Left lung (tissue), 10 donors: ENCODE data around the gene MAP1A. TPM values are rescaled to one million over a fixed set of nuclear protein-coding genes. Genes with fewer than 3 reads are reported as not detected.
"Not testable (repeated sequence)": the region's sequence is repeated elsewhere in the genome, so short reads cannot be mapped to it uniquely, and the experiment has no call there.

ENCODE experiments used
- ATAC-seq: fragments of 200-7000 bp; cut with Tn5 transposase; one replicate; pipeline ENCODE4 v1.9.1; 2020; ENCODE audit warnings: moderate library complexity
- DNase-seq, 4 donors: peaks; one replicate each; pipeline ENCODE4 v3.0.0-alpha.2; 2013 to 2020
- H3K27ac ChIP-seq, 2 donors: fragments of 200-600 bp; sonication (generic) in 1 of 2; one replicate each; pipeline versions ENCODE4 v1.5.0 to v1.8.0; 2020 to 2021
- H3K27me3 ChIP-seq, 2 donors: fragments of 200-600 bp; sonication (generic) in 1 of 2; one replicate each; pipeline versions ENCODE4 v1.5.0 to v1.8.0; 2020 to 2021
- H3K36me3 ChIP-seq, 2 donors: fragments of 200-600 bp; sonication (generic) in 1 of 2; one replicate each; pipeline versions ENCODE4 v1.5.0 to v1.8.0; 2020 to 2021
- H3K4me1 ChIP-seq, 2 donors: fragments of 200-600 bp; one replicate each; pipeline ENCODE4 v1.8.0; 2021
- H3K4me3 ChIP-seq, 2 donors: fragments of 200-600 bp; sonication (generic) in 1 of 2; one replicate each; pipeline versions ENCODE4 v1.5.0 to v1.8.0; 2020 to 2021; ENCODE audit warnings: mild to moderate bottlenecking in 1 of 2
- H3K9me3 ChIP-seq, 2 donors: fragments of 200-600 bp; sonication (generic) in 1 of 2; one replicate each; pipeline versions ENCODE4 v1.5.0 to v1.8.0; 2020 to 2021
- intact Hi-C, 2 donors: fragments of 100-400 bp; cut with DNase I; formaldehyde crosslinking; loops; one replicate each; pipeline versions ENCODE4 v1.11.2 to v1.14.2; 2022
- polyA plus RNA-seq, 6 donors: library from polyadenylated mRNA; unstranded; fragments of 120-200 nt; gene quantifications; one replicate each; pipeline ENCODE4 v1.2.1, GENCODE V29; 2013; ENCODE audit not compliant: insufficient read length in 6 of 6
- total RNA-seq, 2 donors: library from RNA; stranded (reverse); fragmentation: NEBNext Ultra II Directional; extraction: Animal tissue kit (Norgen Biotek cat#: 25700); gene quantifications; one replicate each; pipeline ENCODE4 v1.2.1, GENCODE V29; 2021
- TF ChIP-seq, protein P1 (sequence below), 2 donors: fragments of 200-600 bp; sonication (generic) in 1 of 2; IDR thresholded peaks; one replicate each; pipeline versions ENCODE4 v1.5.0 to v1.8.0; 2021; ENCODE audit warnings: antibody characterized with exemption in 2 of 2
- donor health status: DM: no; HTN: yes; CAD: no.
- donor health status: DM: no; HTN: no; CAD: no.

Gene MAP1A
- total and polyA plus RNA-seq, 8 donors: 6.4 to 13.4 (median 8.9) TPM

DNA sequence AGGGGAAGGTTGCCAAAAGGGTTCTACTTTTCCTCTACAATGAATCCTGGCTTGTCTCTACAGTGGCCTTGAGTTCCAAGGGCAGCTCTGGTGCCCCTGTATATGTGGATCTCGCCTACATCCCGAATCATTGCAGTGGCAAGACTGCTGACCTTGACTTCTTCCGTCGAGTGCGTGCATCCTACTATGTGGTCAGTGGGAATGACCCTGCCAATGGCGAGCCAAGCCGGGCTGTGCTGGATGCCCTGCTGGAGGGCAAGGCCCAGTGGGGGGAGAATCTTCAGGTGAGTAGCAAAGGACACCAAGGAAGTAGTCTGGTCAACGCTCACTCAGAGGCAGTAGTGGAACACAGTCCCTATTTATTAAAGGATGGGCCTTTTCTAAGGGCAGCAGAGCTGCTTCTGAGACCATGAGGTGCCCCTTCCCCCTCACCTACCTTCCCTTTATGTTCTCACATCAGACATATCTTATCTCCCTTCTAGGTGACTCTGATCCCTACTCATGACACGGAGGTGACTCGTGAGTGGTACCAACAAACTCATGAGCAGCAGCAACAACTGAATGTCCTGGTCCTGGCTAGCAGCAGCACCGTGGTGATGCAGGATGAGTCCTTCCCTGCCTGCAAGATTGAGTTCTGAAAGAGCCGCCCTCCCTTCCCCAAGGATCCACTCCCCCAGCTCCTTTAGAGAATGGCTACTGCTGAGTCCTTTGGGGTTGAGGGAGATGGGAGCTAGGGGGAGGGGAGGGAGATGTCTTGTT lies 12.4 kb downstream of the MAP1A start:
- intact Hi-C loops: no loop called here
- no peak overlapping the region for H3K27ac ChIP-seq
- TF ChIP-seq, protein P1, sequence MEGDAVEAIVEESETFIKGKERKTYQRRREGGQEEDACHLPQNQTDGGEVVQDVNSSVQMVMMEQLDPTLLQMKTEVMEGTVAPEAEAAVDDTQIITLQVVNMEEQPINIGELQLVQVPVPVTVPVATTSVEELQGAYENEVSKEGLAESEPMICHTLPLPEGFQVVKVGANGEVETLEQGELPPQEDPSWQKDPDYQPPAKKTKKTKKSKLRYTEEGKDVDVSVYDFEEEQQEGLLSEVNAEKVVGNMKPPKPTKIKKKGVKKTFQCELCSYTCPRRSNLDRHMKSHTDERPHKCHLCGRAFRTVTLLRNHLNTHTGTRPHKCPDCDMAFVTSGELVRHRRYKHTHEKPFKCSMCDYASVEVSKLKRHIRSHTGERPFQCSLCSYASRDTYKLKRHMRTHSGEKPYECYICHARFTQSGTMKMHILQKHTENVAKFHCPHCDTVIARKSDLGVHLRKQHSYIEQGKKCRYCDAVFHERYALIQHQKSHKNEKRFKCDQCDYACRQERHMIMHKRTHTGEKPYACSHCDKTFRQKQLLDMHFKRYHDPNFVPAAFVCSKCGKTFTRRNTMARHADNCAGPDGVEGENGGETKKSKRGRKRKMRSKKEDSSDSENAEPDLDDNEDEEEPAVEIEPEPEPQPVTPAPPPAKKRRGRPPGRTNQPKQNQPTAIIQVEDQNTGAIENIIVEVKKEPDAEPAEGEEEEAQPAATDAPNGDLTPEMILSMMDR (IDR thresholded peaks at IDR 0.05): no peak
- no peaks in the 10 kb centered on the region for H3K9me3 ChIP-seq
- no peaks in the 10 kb centered on the region for H3K27me3 ChIP-seq
- ATAC-seq (no peak), DNase-seq (no peak)
- H3K4me1 ChIP-seq: no peaks in the 10 kb centered on the region
- peaks cover 0 to 10% of the 10 kb centered on the region in 2 donors for H3K36me3 ChIP-seq
- no peak overlapping the region for H3K4me3 ChIP-seq

DNA sequence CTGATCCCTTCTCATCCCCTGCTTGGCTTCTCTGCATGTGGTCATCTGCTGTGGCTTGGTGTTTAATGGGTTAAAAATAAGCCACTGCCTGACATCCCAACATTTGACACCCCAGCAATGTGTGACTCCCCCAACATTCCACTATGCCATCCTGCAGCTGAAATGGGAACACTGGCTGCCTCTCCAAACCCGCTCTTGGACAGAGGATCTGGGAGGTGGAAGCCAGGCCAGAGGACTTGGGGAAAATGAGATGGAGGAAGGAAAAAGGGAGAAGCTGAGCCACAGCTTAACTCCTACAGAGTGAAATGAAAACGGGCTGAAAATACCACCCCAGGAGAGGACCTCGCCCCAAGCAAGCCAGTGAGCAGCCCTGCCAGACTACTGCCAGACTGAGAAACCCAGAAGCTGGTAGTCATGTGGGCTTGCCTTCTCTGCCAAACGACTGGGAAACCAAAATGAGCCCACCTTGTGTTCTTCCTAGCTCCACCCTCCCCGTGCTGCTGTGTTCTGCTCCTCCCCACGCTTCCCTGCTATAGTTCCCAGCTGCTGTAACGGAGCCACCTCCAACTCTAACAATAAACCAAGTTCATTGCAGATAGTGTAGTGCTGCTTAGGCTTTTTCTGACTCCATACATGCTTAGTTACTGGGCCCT lies 13.7 kb downstream of the MAP1A start:
- no peaks in the 10 kb centered on the region for H3K4me1 ChIP-seq
- DNase-seq (no peak), ATAC-seq (peak; percentile 26)
- TF ChIP-seq, protein P1 (IDR thresholded peaks at IDR 0.05): no peak
- H3K27me3 ChIP-seq: no peaks in the 10 kb centered on the region
- peaks cover 0 to 19% of the 10 kb centered on the region in 2 donors for H3K36me3 ChIP-seq
- no peak overlapping the region for H3K27ac ChIP-seq
- H3K9me3 ChIP-seq: no peaks in the 10 kb centered on the region
- intact Hi-C loops: no loop called here
- H3K4me3 ChIP-seq: no peak overlapping the region

DNA sequence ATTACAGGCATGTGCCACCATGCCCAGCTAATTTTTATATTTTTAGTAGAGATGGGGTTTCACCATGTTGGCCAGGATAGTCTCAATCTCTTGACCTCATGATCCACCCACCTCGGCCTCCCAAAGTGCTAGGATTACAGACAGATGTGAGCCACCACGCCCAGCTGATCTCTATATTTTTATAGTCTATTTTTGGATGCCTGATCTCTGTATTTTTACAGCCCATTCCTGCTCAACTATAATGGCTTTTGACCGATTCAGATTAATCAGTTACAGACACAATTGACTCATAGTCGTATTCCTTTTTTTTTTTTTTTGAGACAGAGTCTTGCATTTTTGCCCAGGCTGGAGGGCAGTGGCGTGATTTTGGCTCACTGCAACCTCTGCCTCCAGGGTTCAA lies 15.4 kb downstream of the MAP1A start:
- intact Hi-C loops, ATAC-seq: not testable (repeated sequence)

GRCh38 chr15:43534897-43535296 lies 17.5 kb downstream of the MAP1A start:
- H3K27me3 ChIP-seq: no peaks in the 10 kb centered on the region
- no peak overlapping the region for H3K27ac ChIP-seq
- no peaks in the 10 kb centered on the region for H3K9me3 ChIP-seq
- intact Hi-C loops: no loop called here
- no peaks in the 10 kb centered on the region for H3K4me1 ChIP-seq
- DNase-seq: no peak
- no peak for ATAC-seq
- H3K4me3 ChIP-seq: no peak overlapping the region
- TF ChIP-seq, protein P1 (IDR thresholded peaks at IDR 0.05): no peak
- peaks cover 0 to 23% of the 10 kb centered on the region in 2 donors for H3K36me3 ChIP-seq

More for the DNA sequence above, 15.4 kb downstream of the MAP1A start:
- not testable (repeated sequence) for DNase-seq, H3K4me3 ChIP-seq, H3K9me3 ChIP-seq, H3K27me3 ChIP-seq, H3K4me1 ChIP-seq, H3K27ac ChIP-seq
- peaks cover 0 to 19% of the 10 kb centered on the region in 2 donors for H3K36me3 ChIP-seq

DNA sequence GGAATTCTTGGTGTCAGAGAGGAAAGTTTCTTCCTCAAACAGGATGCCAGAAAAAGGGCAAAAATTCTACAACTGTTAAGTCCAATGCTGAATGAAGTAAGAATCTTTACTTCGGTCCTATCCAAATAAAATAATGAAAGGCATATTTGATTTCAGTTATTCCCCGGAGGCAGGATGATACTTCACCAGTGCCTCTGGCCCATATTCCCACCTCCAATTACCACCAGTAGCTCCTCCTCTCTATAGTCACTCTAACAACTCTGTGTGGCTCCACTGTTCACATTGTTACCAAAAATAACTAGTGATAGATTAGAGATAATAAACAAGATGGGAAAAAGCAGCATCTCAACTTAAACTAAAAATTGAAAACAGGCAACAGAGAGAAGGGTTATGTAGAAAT lies 20.7 kb downstream of the MAP1A start:
- no peak overlapping the region for H3K27ac ChIP-seq
- H3K4me3 ChIP-seq: no peak overlapping the region
- TF ChIP-seq, protein P1 (IDR thresholded peaks at IDR 0.05): no peak
- H3K27me3 ChIP-seq: no peaks in the 10 kb centered on the region
- intact Hi-C loops: no loop called here
- no peaks in the 10 kb centered on the region for H3K9me3 ChIP-seq
- H3K36me3 ChIP-seq: peaks cover 0 to 23% of the 10 kb centered on the region in 2 donors
- no peaks in the 10 kb centered on the region for H3K4me1 ChIP-seq
- ATAC-seq (no peak), DNase-seq (no peak)
